NCI-H526 treated with DMSO at 0.1 percent for 48 hours (cell line): ENCODE results near the gene ZSWIM6.
A peak's percentile ranks its signal among the peaks of the same experiment; 100 is the strongest.

Experiments used
- DNase-seq: peaks from one replicate; lab custom pipeline; 2025; lab: John Stamatoyannopoulos, UW

Gene ZSWIM6

GRCh38 chr5:61331407-61332357 is at the start of gene ZSWIM6:
TSS of gene ZSWIM6 (plus strand) at chr5:61332258. CDS start at chr5:61332273, 15 bp downstream.
- DNase-seq = peak; percentile 89

DNA sequence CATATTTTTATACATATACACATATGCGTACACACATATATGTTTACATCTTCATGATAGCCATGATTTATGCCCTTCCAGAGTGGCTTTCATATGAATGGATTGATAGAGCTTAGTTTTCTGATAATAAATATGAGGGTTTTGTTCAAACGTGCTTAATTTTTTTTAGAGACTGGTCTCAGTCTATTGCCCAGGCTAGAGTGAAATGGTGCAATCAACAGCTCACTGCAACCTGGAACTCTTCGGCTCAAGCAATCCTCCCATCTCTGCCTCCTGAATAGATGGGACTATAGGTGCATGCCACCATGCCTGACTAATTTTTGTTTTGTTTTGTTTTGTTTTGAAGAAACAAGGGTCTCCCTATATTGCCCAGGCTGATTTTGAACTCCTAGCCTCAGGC is 48.6 kb upstream of the ZSWIM6 start:
- no peak for DNase-seq

GRCh38 chr5:61285531-61285930 is 46.5 kb upstream of the ZSWIM6 start:
- no peak for DNase-seq

- DNase-seq = no peak
Observed at GRCh38 chr5:61286446-61287132, 45.5 kb upstream of the ZSWIM6 start.

- DNase-seq = no peak
Observed at GRCh38 chr5:61287474-61287873, 44.6 kb upstream of the ZSWIM6 start.

DNA sequence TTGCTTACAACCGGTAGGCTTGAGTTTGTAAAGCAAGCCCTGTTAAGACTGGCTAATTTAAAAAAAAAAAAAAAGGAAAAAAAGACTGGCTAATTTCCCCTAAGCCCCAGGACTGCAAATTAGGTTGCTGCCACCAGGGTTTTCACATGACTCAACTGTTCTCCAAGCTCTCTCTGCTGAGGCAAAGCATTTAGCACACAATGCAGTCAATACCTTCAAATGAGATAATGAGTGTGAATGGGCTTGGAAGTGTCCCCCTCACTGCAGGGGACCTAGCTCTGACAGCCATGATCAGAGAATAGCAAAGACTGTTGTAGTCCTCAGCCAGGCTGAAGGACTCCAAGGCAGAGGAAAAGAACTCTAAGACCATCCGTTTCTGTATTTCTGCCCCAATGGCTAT is 42.8 kb upstream of the ZSWIM6 start:
- no peak for DNase-seq

GRCh38 chr5:61289669-61290306 is 42.3 kb upstream of the ZSWIM6 start:
- DNase-seq = no peak

DNA sequence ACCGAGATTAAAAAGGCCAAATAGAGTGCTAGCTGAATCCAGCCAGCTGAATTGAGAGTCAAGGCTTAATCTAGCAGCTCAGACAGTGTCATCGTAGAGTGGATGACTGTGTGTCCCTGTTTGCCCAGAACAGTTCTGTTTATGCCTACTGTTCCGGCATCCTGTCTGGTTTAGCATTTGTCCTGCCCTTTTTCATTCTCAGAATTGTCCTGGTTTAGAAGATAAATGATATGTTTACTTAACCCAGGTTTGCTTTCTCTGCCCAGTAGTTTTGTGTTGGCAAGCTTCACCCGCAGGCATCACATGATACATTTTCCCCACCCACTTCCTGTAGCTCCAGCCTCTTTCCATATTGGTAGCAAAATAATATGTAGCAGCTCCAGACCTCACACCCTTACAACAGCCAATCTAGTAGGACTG is 41.3 kb upstream of the ZSWIM6 start:
- no peak for DNase-seq

- no peak for DNase-seq
Observed at GRCh38 chr5:61292062-61292657, 39.9 kb upstream of the ZSWIM6 start.

- no peak for DNase-seq
Observed at GRCh38 chr5:61293071-61293470, 39.0 kb upstream of the ZSWIM6 start.

DNA sequence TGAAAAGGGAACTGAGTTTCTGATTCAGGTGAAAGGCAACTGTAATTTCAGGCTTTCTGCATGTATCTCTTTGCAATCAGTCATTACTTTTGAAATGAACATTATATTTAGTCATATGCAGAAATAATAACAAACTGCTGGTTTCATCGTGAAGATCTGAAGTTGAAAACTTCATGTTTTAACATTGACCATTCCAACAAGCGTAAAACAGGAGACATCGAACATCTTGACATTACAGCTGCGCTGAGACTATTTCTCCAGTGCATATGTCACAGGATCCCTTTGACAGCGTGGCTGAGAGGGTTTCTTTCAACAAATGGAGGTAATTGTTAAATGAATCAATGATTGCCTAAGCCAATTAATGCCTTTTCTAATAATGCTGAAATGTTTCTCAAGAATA is 38.2 kb upstream of the ZSWIM6 start:
- no peak for DNase-seq

GRCh38 chr5:61295365-61295764 is 36.7 kb upstream of the ZSWIM6 start:
- DNase-seq = no peak

GRCh38 chr5:61298066-61298465 is 34.0 kb upstream of the ZSWIM6 start:
- no peak for DNase-seq

- DNase-seq = no peak
Observed at GRCh38 chr5:61298580-61298979, 33.5 kb upstream of the ZSWIM6 start.

GRCh38 chr5:61299261-61299681 is 32.8 kb upstream of the ZSWIM6 start:
- DNase-seq = no peak

- no peak for DNase-seq
Observed at GRCh38 chr5:61301341-61302199, 30.5 kb upstream of the ZSWIM6 start.

DNA sequence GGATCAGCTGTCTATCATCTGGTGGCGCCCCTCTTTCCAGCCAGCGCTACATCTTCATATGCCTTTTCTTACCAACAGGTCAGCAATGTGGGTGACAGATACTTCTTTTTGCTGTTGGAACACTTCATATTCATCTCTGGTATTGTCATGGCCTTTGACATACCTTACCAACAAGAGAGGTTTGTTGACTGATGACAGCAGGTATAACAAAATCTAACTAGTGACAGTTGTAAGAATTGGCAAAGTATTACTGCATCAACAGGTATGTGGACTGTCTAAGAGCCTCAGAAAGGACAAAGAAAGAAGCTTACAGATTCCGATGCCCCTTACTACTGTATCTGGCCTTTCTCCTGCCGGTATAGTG is 29.9 kb upstream of the ZSWIM6 start:
- DNase-seq = no peak

- DNase-seq = no peak
Observed at GRCh38 chr5:61303346-61303745, 28.7 kb upstream of the ZSWIM6 start.

GRCh38 chr5:61304590-61305381 is 27.3 kb upstream of the ZSWIM6 start:
- peak; percentile 13 for DNase-seq

GRCh38 chr5:61306531-61307131 is 25.4 kb upstream of the ZSWIM6 start:
- DNase-seq = no peak
